Esophagus muscularis mucosa (tissue), 4 donors: ENCODE results near the gene ZNF423.

Source experiments
- CTCF ChIP-seq, 3 experiments: fragments of 200-600 bp in 2 of 3; fragments of 450-650 bp in 1 of 3; sonication (generic) in 2 of 3; IDR thresholded peaks; one replicate each; pipeline ENCODE4 v1.5.1; 2017 to 2019; ENCODE audit warnings: antibody characterized with exemption in 3 of 3, mild to moderate bottlenecking in 2 of 3, moderate library complexity in 1 of 3
- EP300 ChIP-seq: sonication (generic); formaldehyde crosslinking; IDR thresholded peaks from one replicate; pipeline ENCODE4 v1.6.1; 2017; ENCODE audit warnings: antibody characterized with exemption
- POLR2A ChIP-seq: fragments of 450-650 bp; IDR thresholded peaks from one replicate; pipeline ENCODE4 v1.6.1; 2017; ENCODE audit warnings: antibody characterized with exemption, moderate library complexity, mild to moderate bottlenecking, low read depth
- POLR2AphosphoS5 ChIP-seq, 2 donors: sonication (generic); formaldehyde crosslinking; IDR thresholded peaks; one replicate each; pipeline ENCODE4 v1.6.1; 2017; ENCODE audit warnings: antibody characterized with exemption in 2 of 2

- no peak for TF ChIP-seq CTCF (IDR thresholded peaks at IDR 0.05)
- no peak for TF ChIP-seq POLR2A
- TF ChIP-seq EP300, result no peak
- TF ChIP-seq POLR2AphosphoS5 (IDR thresholded peaks at IDR 0.05), result no peak
These were observed 212.3 kb downstream of the ZNF423 start for GRCh38 chr16:49643429-49644144.
